Psoas muscle (tissue), 8 donors: Measurements from ENCODE around the gene SIRT3. TPM values are rescaled to one million over a fixed set of nuclear protein-coding genes. Genes with fewer than 3 reads are reported as not detected.

Experiments
- ATAC-seq, 4 donors: fragments of 200-7000 bp; cut with Tn5 transposase; one replicate each; pipeline ENCODE4 v1.9.1; 2020; ENCODE audit warnings: moderate library complexity in 3 of 4, mild to moderate bottlenecking in 2 of 4
- DNase-seq, 2 donors: peaks; one replicate each; pipeline ENCODE4 v3.0.0-alpha.2; 2020
- H3K27ac ChIP-seq: fragments of 200-600 bp; one replicate; pipeline ENCODE4 v1.8.0; 2022
- H3K27me3 ChIP-seq, 3 donors: fragments of 200-600 bp in 1 of 3; one replicate each; pipeline versions ENCODE4 v1.6.1 to v1.8.0; 2013 to 2022; ENCODE audit warnings: low read length in 2 of 3, mild to moderate bottlenecking in 2 of 3, moderate library complexity in 1 of 3; ENCODE audit not compliant: insufficient read depth in 3 of 3
- H3K36me3 ChIP-seq, 2 donors: fragments of 200-600 bp in 1 of 2; one replicate each; pipeline versions ENCODE4 v1.6.1 to v1.8.0; 2013 to 2022; ENCODE audit warnings: low read depth in 1 of 2, mild to moderate bottlenecking in 1 of 2, moderate library complexity in 1 of 2; ENCODE audit not compliant: insufficient read depth in 1 of 2
- H3K4me1 ChIP-seq: fragments of 200-600 bp; one replicate; pipeline ENCODE4 v1.8.0; 2022
- H3K4me3 ChIP-seq: fragments of 200-600 bp; one replicate; pipeline ENCODE4 v1.8.0; 2022; ENCODE audit warnings: mild to moderate bottlenecking
- H3K9me3 ChIP-seq: fragments of 200-600 bp; one replicate; pipeline ENCODE4 v1.8.0; 2022
- WGBS, 3 donors: extraction: QIAGEN DNeasy Blood & Tissue Kit; methylation state at CpG; one replicate each; pipeline versions ENCODE4 v1.1.6 to v1.1.7; 2013; 5-methylcytosine and 5-hydroxymethylcytosine counted together
- intact Hi-C, 2 donors: fragments of 100-400 bp; cut with DNase I; formaldehyde crosslinking; loops; one replicate each; pipeline versions ENCODE4 v1.11.0 to v1.14.2; 2022
- long read RNA-seq, 2 donors: library from polyadenylated mRNA; unstranded; transcript quantifications; one replicate each; pipeline ENCODE4 v2.0.0, GENCODE V29; 2021
- polyA plus RNA-seq, 3 donors: library from polyadenylated mRNA; stranded (reverse); fragments of 200-250 nt; gene quantifications; one replicate each; pipeline ENCODE4 v1.2.3, GENCODE V29; 2013
- total RNA-seq, 4 donors: library from RNA; stranded (reverse); fragmentation: NEBNext Ultra II Directional in 2 of 4; extraction: Animal tissue kit (Norgen Biotek cat#: 25700) in 2 of 4; gene quantifications; one replicate each; pipeline versions ENCODE4 v1.2.1 to v1.2.4, GENCODE V29; 2021 to 2023
- TF ChIP-seq, protein P1 (sequence below): fragments of 200-600 bp; IDR thresholded peaks from one replicate; pipeline ENCODE4 v1.8.0; 2022; ENCODE audit warnings: antibody characterized with exemption
- donor health status: healthy with polysubstance abuse.
- donor health status: DM: no; HTN: no; CAD: no; lungs with moderate emphysema.
- donor health status: Bipolar disorder and iron deficiency.
- donor health status: healthy.
- donor health status: DM: yes; HTN: yes; CAD: no.
- donor health status: DM: no; HTN: no; CAD: no.
- donor health status: DM: no; HTN: no; CAD: no.
- donor health status: DM: yes; HTN: yes; CAD: no.

SIRT3 gene
- total RNA-seq (10 to 100 TPM; 15.0 to 23.2 (median 16.7) TPM), polyA plus RNA-seq (10 to 100 TPM; 10.4 to 14.7 (median 12.3) TPM)
- long read RNA-seq, donor 1, transcript SIRT3-201 (7 exons, 2,543 nt), result major isoform, 28 of 43 reads
- long read RNA-seq, donor 1, partial matches to known transcripts, result 2 of 43 reads
- long read RNA-seq, donor 1, other reads (novel, unspliced or antisense), result 9 of 43 reads
- long read RNA-seq, donor 2, transcript SIRT3-201 (7 exons, 2,543 nt), result major isoform, 35 of 63 reads
- long read RNA-seq, donor 2, transcript SIRT3-214 (7 exons, 1,588 nt), result minor isoform, 5 of 63 reads
- long read RNA-seq, donor 2, partial matches to known transcripts, result 4 of 63 reads
- long read RNA-seq, donor 2, other reads (novel, unspliced or antisense), result 16 of 63 reads

DNA sequence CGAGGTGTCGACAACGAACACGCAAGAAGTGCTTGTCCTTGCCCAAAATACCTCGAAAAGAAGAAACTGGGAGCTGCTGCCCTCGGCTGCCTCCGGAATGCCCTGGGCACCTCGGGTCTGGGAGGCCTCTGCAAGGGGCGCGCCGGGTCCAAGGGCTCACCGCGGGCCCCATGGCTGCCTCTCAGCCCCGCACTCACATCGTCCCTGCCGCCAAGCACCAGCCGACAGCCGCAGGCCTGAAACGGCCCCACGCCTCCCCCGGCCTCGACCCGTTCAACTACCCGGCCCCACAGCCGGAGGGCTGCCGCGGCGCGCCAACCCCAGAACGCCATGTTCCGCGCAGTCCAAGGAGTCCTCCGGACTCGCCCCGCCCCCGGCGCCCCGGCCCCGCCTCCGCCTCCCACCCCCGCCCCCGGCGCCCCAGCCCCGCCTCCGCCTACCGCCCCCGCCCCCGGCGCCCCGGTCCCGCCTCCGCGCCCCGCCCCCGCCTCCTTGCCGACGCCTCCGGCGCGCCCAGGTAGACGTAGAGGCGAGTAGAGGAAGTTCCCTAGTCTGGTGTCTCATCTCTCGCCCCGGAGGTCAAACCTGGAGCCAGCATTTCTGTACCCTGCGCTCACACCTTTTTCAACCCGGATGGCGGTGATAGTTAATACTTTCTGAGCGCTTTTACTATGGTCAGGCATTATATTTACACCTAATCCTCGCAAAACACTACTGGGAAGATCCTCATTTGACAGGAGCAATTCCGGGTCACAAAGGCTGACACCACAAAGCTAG, at the start of gene SIRT3:
Gene SIRT3, minus strand, starts transcription at position 346 of the 777 bp plus-strand sequence. Its CDS starts 14 bp downstream, at position 332.
- intact Hi-C loops, result loop anchor here (5.0 to 10.0 kb wide), 3 partner anchors 34 to 269 kb away; partner anchors contain the start of gene RNH1 (in 1 of the 2)
- Histone ChIP-seq H3K4me1 (peaks cover 36% of the 10 kb centered on the region), H3K27me3 (no peaks in the 10 kb centered on the region), H3K36me3 (peaks cover 3 to 42% of the 10 kb centered on the region in 2 donors), H3K9me3 (no peaks in the 10 kb centered on the region), H3K4me3 (peak within 1 kb of the TSS; percentile 86), H3K27ac (peak within 1 kb of the TSS; percentile 92)
- ATAC-seq (peak; percentile 91 to 93 (median 92)), DNase-seq (peak; percentile 84 to 91)
- WGBS, 3 donors, result 0 to 1% (median 1%) methylated on average over 33 to 70 of the region's 70 CpGs
- TF ChIP-seq, protein P1, sequence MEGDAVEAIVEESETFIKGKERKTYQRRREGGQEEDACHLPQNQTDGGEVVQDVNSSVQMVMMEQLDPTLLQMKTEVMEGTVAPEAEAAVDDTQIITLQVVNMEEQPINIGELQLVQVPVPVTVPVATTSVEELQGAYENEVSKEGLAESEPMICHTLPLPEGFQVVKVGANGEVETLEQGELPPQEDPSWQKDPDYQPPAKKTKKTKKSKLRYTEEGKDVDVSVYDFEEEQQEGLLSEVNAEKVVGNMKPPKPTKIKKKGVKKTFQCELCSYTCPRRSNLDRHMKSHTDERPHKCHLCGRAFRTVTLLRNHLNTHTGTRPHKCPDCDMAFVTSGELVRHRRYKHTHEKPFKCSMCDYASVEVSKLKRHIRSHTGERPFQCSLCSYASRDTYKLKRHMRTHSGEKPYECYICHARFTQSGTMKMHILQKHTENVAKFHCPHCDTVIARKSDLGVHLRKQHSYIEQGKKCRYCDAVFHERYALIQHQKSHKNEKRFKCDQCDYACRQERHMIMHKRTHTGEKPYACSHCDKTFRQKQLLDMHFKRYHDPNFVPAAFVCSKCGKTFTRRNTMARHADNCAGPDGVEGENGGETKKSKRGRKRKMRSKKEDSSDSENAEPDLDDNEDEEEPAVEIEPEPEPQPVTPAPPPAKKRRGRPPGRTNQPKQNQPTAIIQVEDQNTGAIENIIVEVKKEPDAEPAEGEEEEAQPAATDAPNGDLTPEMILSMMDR, result no peak

DNA sequence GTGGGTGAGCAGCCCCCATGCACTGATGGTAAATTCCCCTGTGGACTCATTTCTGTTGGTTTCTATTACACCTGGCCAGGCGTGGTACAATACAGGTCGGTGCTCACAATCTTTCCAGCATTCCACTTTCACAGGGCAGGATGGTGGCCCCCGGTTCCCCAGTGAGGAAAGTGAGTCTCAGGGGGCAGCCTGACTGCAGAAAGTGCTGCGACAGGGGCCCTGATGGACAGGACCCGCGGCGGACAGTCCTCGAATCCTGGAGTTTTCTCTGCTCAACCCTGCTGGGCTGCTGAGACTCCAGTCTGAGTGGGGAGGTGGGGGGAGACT, 49.7 kb upstream of the SIRT3 start:
- Histone ChIP-seq H3K4me1 (no peaks in the 10 kb centered on the region), H3K9me3 (no peaks in the 10 kb centered on the region), H3K27me3 (peaks cover 0 to 64% (median 34%) of the 10 kb centered on the region in 3 donors), H3K27ac (no peak overlapping the region), H3K4me3 (no peak overlapping the region), H3K36me3 (no peaks in the 10 kb centered on the region)
- ATAC-seq (no peak), DNase-seq (peak in 1 of 2 donors; percentile 26)
- WGBS, 3 donors, result 78 to 88% (median 83%) methylated on average over 8 of the region's 8 CpGs
- TF ChIP-seq, protein P1, result no peak
- intact Hi-C loops, result no loop called here

DNA sequence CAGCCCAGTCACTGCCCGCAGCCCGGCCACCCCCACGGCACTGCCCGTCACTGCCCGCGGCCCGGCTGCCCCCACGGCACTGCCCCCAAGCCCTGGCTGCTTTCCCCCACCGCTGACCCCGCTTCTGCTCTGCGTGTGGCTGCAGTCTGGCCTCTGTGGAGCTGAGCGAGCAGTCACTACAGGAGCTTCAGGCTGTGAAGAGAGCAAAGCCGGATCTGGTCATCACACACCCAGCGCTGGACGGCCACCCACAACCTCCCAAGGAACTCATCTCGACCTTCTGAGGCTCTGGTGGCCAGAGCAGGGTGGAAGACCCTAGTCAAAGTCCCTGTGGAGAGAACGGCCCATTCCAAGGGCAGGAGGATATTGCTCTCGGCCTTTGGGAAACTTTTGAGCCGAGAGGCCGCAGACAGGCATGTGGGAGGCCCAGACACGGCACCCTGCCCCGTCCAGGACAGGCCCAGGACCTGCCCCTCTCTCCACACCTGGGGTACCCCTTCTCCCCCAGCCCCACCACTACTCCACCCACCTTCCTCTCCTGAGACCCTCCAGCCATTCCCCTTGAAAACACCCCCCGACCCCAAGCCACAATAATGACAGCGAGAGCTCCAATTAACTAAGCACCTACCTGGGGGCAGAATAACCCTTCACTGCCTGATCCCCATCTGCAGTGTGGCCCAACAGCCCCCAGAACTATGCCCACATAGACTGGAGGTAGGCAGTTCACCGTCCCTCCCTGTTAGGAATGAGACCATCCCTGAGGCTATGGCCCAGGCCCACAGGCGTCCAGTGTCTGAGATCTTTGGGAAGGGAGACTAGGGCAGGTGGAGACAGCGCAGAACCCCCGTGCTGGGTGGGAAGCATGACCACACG, 49.1 kb upstream of the SIRT3 start:
- Histone ChIP-seq H3K36me3 (no peaks in the 10 kb centered on the region), H3K9me3 (no peaks in the 10 kb centered on the region), H3K4me1 (no peaks in the 10 kb centered on the region), H3K4me3 (no peak overlapping the region), H3K27ac (no peak overlapping the region), H3K27me3 (peaks cover 0 to 69% (median 40%) of the 10 kb centered on the region in 3 donors)
- peak in 1 of 2 donors; percentile 32 for DNase-seq
- intact Hi-C loops, result no loop called here
- TF ChIP-seq, protein P1, result no peak
- no peak for ATAC-seq
- WGBS, 3 donors, result 71 to 75% (median 71%) methylated on average over 28 to 29 of the region's 29 CpGs

DNA sequence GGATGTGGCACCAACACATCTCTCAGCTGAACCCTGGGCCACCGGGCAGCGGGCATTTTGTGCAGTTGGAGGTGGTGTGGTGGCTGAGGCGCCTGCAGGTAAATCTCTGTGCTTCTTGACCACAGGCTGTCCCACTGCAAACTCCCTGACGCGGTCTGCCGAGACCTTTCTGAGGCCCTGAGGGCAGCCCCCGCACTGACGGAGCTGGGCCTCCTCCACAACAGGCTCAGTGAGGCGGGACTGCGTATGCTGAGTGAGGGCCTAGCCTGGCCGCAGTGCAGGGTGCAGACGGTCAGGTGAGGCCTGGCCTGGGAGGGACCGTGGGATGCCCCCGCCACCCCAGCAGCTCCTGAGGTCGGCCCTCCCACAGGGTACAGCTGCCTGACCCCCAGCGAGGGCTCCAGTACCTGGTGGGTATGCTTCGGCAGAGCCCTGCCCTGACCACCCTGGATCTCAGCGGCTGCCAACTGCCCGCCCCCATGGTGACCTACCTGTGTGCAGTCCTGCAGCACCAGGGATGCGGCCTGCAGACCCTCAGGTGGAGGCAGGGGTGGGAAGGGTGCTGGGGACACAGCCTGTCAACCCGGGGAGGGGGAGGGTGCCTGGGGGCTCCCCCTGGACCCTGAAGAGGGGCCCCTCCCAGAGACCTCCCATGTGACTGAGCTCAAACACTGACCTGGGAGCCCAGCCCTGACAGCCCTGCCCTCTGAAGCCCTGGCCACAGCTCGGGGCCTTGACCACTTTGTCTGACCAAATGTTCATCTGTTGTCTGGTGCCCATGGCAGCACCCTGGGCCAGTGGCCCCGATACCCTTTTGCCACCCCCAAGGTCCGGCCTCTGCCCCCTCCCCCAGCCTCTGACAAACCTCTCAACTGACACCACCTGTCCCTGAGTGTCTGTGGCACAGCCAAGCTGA, 48.2 kb upstream of the SIRT3 start:
- intact Hi-C loops, result no loop called here
- no peak for ATAC-seq
- H3K36me3 ChIP-seq, result no peaks in the 10 kb centered on the region
- WGBS, 3 donors, result 81 to 83% (median 81%) methylated on average over 23 to 24 of the region's 24 CpGs
- peak in 1 of 2 donors; percentile 47 for DNase-seq
- no peaks in the 10 kb centered on the region for H3K9me3 ChIP-seq
- TF ChIP-seq, protein P1, result no peak
- H3K27ac ChIP-seq, result no peak overlapping the region
- H3K4me1 ChIP-seq, result no peaks in the 10 kb centered on the region
- peaks cover 0 to 69% (median 43%) of the 10 kb centered on the region in 3 donors for H3K27me3 ChIP-seq
- no peak overlapping the region for H3K4me3 ChIP-seq
